GM23248 (cell line): ENCODE results near the gene MARS1. TPM values are rescaled to one million over a fixed set of nuclear protein-coding genes. Genes with fewer than 3 reads are reported as not detected.
"Not testable (repeated sequence)": the region's sequence is repeated elsewhere in the genome, so short reads cannot be mapped to it uniquely, and the experiment has no call there.

Experiments
- DNase-seq: peaks from one replicate; pipeline ENCODE4 v3.0.0-alpha.2; 2015
- H2AFZ ChIP-seq: fragments of 200-600 bp; sonication (generic); 2 replicates; pipeline ENCODE4 v1.6.1; 2016; ENCODE audit warnings: antibody characterized with exemption
- H3F3A ChIP-seq: fragments of 200-600 bp; sonication (generic); 2 replicates; pipeline ENCODE4 v1.6.1; 2016; ENCODE audit warnings: mild to moderate bottlenecking, antibody characterized with exemption, mixed run types; ENCODE audit not compliant: insufficient read depth
- H3K27ac ChIP-seq: fragments of 200-600 bp; sonication (generic); 2 replicates; pipeline ENCODE4 v1.5.1; 2016; ENCODE audit warnings: mild to moderate bottlenecking
- H3K27me3 ChIP-seq: fragments of 200-600 bp; sonication (generic); replicated peaks from 2 replicates; pipeline ENCODE4 v1.6.1; 2016; ENCODE audit warnings: mild to moderate bottlenecking; ENCODE audit not compliant: insufficient read depth
- H3K36me3 ChIP-seq: fragments of 200-600 bp; sonication (generic); 2 replicates; pipeline ENCODE4 v1.6.1; 2016; ENCODE audit warnings: low read depth, mild to moderate bottlenecking
- H3K4me1 ChIP-seq: fragments of 200-600 bp; sonication (generic); 2 replicates; pipeline ENCODE4 v1.6.1; 2016; ENCODE audit warnings: mild to moderate bottlenecking; ENCODE audit not compliant: insufficient read depth
- H3K4me2 ChIP-seq: fragments of 200-600 bp; sonication (generic); one replicate; pipeline ENCODE4 v1.6.1; 2016; ENCODE audit warnings: mild to moderate bottlenecking; ENCODE audit not compliant: unreplicated experiment
- H3K4me3 ChIP-seq: fragments of 200-600 bp; sonication (generic); 2 replicates; pipeline ENCODE4 v1.5.1; 2016; ENCODE audit warnings: mild to moderate bottlenecking
- H3K79me2 ChIP-seq: fragments of 200-600 bp; sonication (generic); 2 replicates; pipeline ENCODE4 v1.6.1; 2016; ENCODE audit warnings: mild to moderate bottlenecking; ENCODE audit not compliant: insufficient read depth
- H3K9ac ChIP-seq: fragments of 200-600 bp; sonication (generic); 2 replicates; pipeline ENCODE4 v1.6.1; 2016; ENCODE audit warnings: mild to moderate bottlenecking
- H3K9me2 ChIP-seq: fragments of 200-600 bp; sonication (generic); 2 replicates; pipeline ENCODE4 v1.6.1; 2016; ENCODE audit warnings: mixed run types, mild to moderate bottlenecking, moderate library complexity; ENCODE audit not compliant: insufficient read depth
- H3K9me3 ChIP-seq: fragments of 200-600 bp; sonication (generic); one replicate; pipeline ENCODE4 v1.6.1; 2017; ENCODE audit warnings: low read depth
- H4K20me1 ChIP-seq: fragments of 200-600 bp; sonication (generic); 2 replicates; pipeline ENCODE4 v1.6.0; 2016; ENCODE audit not compliant: insufficient read depth
- EZH2 ChIP-seq: fragments of 200-600 bp; sonication (generic); IDR thresholded peaks from 2 replicates; pipeline ENCODE4 v1.6.1; 2018; ENCODE audit warnings: antibody characterized with exemption, mild to moderate bottlenecking; ENCODE audit not compliant: insufficient read depth, poor library complexity, severe bottlenecking
- EZH2phosphoT487 ChIP-seq: fragments of 200-600 bp; sonication (generic); IDR thresholded peaks from 2 replicates; pipeline ENCODE4 v1.6.1; 2018; ENCODE audit warnings: antibody characterized with exemption, moderate library complexity, mild to moderate bottlenecking, low read depth; ENCODE audit not compliant: insufficient read depth
- WGBS, 2 experiments: methylation state at CpG; one replicate each; pipeline ENCODE4 v1.1.6; 2015 to 2017; ENCODE audit warnings: low lambda C conversion rate in 2 of 2, low coverage in 1 of 2; ENCODE audit errors: missing lambda C conversion rate in 2 of 2; 5-methylcytosine and 5-hydroxymethylcytosine counted together
- in situ Hi-C: fragments of 300-500 bp; cut with MboI; formaldehyde crosslinking; loops from 2 replicates; pipeline ENCODE4 v1.15.0; 2020
- polyA plus RNA-seq: library from polyadenylated mRNA; unstranded; fragments of >200 nt; fragmentation: Nextera tagmentation; extraction: Ambion mirVana; gene quantifications from 2 replicates; pipeline ENCODE4 v1.2.1, GENCODE V29; 2016
- total RNA-seq: library from RNA; depleted of rRNA; stranded (reverse); fragments of >200 nt; shearing (Covaris generic); gene quantifications from 2 replicates; pipeline ENCODE4 v1.2.3, GENCODE V29; 2014

The MARS1 gene
- total and polyA plus RNA-seq, 2 experiments from 2014 or later = 184 to 272 TPM

DNA sequence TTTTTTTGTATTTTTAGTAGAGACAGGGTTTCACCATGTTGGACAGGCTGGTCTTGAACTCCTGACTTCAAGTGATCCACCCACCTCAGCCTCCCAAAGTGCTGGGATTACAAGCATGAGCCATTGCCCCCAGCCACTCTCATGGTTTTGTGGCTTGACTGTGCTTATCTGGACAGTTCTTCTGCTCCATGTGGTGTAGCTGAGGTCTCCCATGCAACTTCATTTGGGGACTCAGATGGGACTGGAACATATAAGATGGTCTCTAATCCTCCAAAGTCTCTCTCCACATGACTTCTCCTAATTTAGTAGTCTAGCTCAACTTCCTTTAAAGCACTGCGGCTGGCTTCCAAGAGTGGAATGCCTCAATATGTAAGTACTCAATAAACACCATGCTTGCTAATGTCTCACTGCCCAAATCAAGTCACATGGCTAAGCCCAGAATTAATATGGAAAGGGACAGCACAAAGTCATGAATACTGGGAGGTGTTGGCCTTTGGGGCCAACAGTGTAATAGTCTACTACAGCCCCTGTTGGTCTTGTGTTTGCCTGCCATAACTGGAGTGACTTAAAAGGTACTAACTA lies 45.9 kb upstream of the MARS1 start:
- TF ChIP-seq EZH2 (no peak), EZH2phosphoT487 (no peak)

DNA sequence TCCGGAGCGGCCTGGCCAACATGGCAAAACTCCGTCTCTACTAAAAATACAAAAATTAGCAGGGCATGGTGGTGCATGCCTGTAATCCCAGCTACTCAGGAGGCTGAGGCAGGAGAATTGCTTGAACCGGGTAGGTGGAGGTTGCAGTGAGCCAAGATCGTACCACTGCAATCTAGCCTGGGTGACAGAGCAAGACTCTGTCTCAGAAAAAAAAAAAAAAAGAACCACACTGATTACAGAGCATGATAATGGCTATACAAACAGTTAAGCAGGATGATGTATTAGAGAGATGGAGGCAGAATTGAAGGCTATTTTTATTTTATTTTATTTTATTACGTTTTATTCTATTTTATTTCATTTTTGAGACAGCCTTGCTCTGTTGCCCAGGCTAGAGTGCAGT lies 43.5 kb upstream of the MARS1 start:
- not testable (repeated sequence) for DNase-seq
- WGBS, 2 experiments = 72 to 76% methylated on average over 6 of the region's 6 CpGs
- in situ Hi-C loops = loop anchor here (10.0 kb wide), 1 partner anchor 130 kb away; no protein-coding TSS in a partner anchor

More for the DNA sequence above, 45.9 kb upstream of the MARS1 start:
- no peaks in the 10 kb centered on the region for H3F3A ChIP-seq
- no peaks in the 10 kb centered on the region for H3K79me2 ChIP-seq
- in situ Hi-C loops = loop anchor here (10.0 kb wide), 1 partner anchor 127 kb away; no protein-coding TSS in a partner anchor
- no peaks in the 10 kb centered on the region for H4K20me1 ChIP-seq
- H3K27ac ChIP-seq = no peak overlapping the region
- no peak for DNase-seq
- H3K27me3 ChIP-seq = no peaks in the 10 kb centered on the region
- WGBS, 2 experiments = 0% methylated on average over 1 of the region's 1 CpG
- no peaks in the 10 kb centered on the region for H3K9me3 ChIP-seq
- H3K4me2 ChIP-seq = no peak overlapping the region
- no peak overlapping the region for H2AFZ ChIP-seq
- H3K36me3 ChIP-seq = no peaks in the 10 kb centered on the region
- no peaks in the 10 kb centered on the region for H3K9me2 ChIP-seq
- H3K4me3 ChIP-seq = no peak overlapping the region
- H3K4me1 ChIP-seq = no peaks in the 10 kb centered on the region
- H3K9ac ChIP-seq = no peak overlapping the region

DNA sequence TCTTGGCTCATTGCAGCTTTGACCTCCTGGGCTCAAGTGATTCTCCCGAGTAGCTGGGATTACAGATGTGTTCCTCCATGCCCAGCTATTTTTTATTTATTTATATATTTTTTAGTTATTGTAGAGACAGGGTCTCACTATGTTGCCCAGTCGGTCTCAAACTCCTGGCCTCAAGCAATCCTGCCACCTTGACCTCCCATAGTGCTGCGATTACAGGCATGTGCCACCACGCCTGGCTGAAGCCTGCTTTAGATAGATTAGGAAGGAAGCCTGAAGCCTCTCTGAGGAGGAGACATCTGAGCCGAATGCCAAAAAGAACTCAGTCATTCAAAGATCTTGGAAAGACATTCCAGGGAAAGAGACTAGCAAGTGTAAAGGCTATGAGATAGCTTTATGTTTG lies 43.1 kb upstream of the MARS1 start:
- no peaks in the 10 kb centered on the region for H4K20me1 ChIP-seq
- in situ Hi-C loops = loop anchor here (10.0 kb wide), 1 partner anchor 130 kb away; no protein-coding TSS in a partner anchor
- DNase-seq = no peak
- H3K36me3 ChIP-seq = no peaks in the 10 kb centered on the region
- no peaks in the 10 kb centered on the region for H3K9me2 ChIP-seq
- no peak overlapping the region for H3K4me3 ChIP-seq
- no peaks in the 10 kb centered on the region for H3K27me3 ChIP-seq
- H3K4me1 ChIP-seq = no peaks in the 10 kb centered on the region
- 79 to 84% methylated on average over 5 of the region's 5 CpGs for WGBS, 2 experiments
- no peak overlapping the region for H3K27ac ChIP-seq
- no peak overlapping the region for H2AFZ ChIP-seq
- TF ChIP-seq EZH2phosphoT487 (no peak), EZH2 (no peak)
- no peaks in the 10 kb centered on the region for H3K79me2 ChIP-seq
- H3K4me2 ChIP-seq = no peak overlapping the region
- no peaks in the 10 kb centered on the region for H3F3A ChIP-seq
- H3K9me3 ChIP-seq = no peaks in the 10 kb centered on the region
- no peak overlapping the region for H3K9ac ChIP-seq

More for the DNA sequence above, 43.5 kb upstream of the MARS1 start:
- H3K36me3 ChIP-seq, H3K4me1 ChIP-seq, H3F3A ChIP-seq, H4K20me1 ChIP-seq, H2AFZ ChIP-seq, H3K79me2 ChIP-seq, H3K4me2 ChIP-seq, H3K9ac ChIP-seq, H3K27ac ChIP-seq, H3K9me2 ChIP-seq, H3K4me3 ChIP-seq, H3K27me3 ChIP-seq, H3K9me3 ChIP-seq: not testable (repeated sequence)

DNA sequence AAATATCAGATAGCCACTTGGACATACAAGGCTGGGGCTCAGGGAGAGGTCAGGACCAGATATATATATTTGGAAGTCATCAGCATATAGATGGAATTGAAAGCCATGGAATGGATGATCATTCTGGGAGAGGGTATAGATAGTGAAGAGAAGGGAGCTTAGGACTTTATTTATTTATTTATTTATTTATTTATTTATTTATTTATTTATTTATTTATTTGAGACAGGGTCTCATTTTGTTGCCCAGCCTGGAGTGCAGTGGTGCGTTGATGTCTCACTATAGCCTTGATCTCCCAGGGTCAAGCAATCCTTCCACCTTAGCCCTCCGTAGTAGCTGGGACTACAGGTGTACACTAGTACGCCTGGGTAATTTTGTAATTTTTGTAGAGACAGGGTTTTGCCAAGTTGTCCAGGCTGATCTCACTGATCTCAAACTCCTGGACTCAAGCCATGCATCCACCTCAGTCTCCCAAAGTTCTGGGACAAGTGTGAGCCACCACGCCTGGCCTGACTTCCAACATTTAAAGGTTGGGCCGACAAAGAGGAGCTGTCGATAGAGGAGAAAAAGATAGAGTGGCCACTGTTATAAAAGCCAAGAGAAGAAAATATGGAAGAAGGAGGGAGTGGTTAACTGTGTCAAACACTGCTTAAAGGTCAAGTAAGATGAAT lies 41.4 kb upstream of the MARS1 start:
- no peak overlapping the region for H3K4me3 ChIP-seq
- H3K36me3 ChIP-seq = no peaks in the 10 kb centered on the region
- 78 to 85% methylated on average over 6 of the region's 6 CpGs for WGBS, 2 experiments
- H3F3A ChIP-seq = no peaks in the 10 kb centered on the region; the same call in 1 of the 2 replicates
- H3K79me2 ChIP-seq = no peaks in the 10 kb centered on the region
- H3K4me2 ChIP-seq = no peak overlapping the region
- no peaks in the 10 kb centered on the region for H3K27me3 ChIP-seq
- no peaks in the 10 kb centered on the region for H3K9me3 ChIP-seq
- H3K9me2 ChIP-seq = no peaks in the 10 kb centered on the region
- H3K9ac ChIP-seq = no peak overlapping the region
- no peak overlapping the region for H2AFZ ChIP-seq
- TF ChIP-seq EZH2 = no peak
- no peak for TF ChIP-seq EZH2phosphoT487
- in situ Hi-C loops = loop anchor here (10.0 kb wide), 1 partner anchor 132 kb away; no protein-coding TSS in a partner anchor
- no peak overlapping the region for H3K27ac ChIP-seq
- DNase-seq = no peak
- H4K20me1 ChIP-seq = no peaks in the 10 kb centered on the region
- peaks cover 9% of the 10 kb centered on the region for H3K4me1 ChIP-seq
